ENCODE data around the gene HECTD4.

The HECTD4 gene

GRCh38 chr12:112375105-112375504 lies 7.1 kb downstream of the HECTD4 start:
- Histone ChIP-seq H3K9me3 (ENCODE audit: control insufficient read depth in 2 of 2, low read length in 2 of 2) (no peaks in the 10 kb centered on the region), H3K36me3 (ENCODE audit: control insufficient read depth in 2 of 2, insufficient read depth in 2 of 2, low read length in 2 of 2) (no peaks in the 10 kb centered on the region), H3K9ac (ENCODE audit: low read length in 2 of 2) (no peak overlapping the region), H3K27ac (ENCODE audit: low read length) (no peak overlapping the region), H3K27me3 (ENCODE audit: control insufficient read depth in 1 of 2, insufficient read depth in 2 of 2, low read length in 2 of 2) (no peaks in the 10 kb centered on the region), H3K4me3 (ENCODE audit: low read length in 2 of 2) (no peak overlapping the region), H3K4me1 (ENCODE audit: control insufficient read depth, insufficient read depth, low read length) (peaks cover 4% of the 10 kb centered on the region)

DNA sequence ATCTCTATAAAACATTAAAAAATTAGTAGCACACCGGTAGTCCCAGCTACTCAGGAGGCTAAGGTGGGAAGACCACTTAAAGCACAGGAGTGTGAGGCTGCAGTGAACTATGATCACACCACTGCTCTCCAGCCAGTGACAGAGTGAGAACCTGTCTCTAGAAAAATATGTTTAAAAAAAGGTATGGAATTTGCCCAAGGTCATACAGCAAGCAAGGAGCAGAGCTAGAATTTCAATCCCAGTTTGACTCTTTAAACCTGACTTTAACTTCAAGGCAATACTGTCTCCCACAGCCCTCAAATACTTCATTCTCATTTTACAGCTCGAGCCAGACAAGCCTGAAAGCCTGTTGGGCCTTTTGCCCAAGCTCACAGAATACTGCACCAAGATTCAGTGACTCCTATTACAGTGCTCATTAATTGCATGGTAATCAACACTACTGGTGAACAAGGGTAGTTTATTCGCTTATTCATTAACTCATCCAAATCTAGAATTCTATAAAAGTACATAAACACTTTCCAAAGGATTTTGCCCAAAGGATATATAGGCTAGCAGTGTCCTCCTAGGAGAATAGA lies 8.0 kb downstream of the HECTD4 start:
- Histone ChIP-seq H3K4me1 (ENCODE audit: control insufficient read depth, insufficient read depth, low read length) (peaks cover 4% of the 10 kb centered on the region), H3K9ac (ENCODE audit: low read length in 2 of 2) (no peak overlapping the region), H3K27me3 (ENCODE audit: control insufficient read depth in 1 of 2, insufficient read depth in 2 of 2, low read length in 2 of 2) (no peaks in the 10 kb centered on the region), H3K36me3 (ENCODE audit: control insufficient read depth in 2 of 2, insufficient read depth in 2 of 2, low read length in 2 of 2) (no peaks in the 10 kb centered on the region), H3K27ac (ENCODE audit: low read length) (no peak overlapping the region), H3K9me3 (ENCODE audit: control insufficient read depth in 2 of 2, low read length in 2 of 2) (no peaks in the 10 kb centered on the region), H3K4me3 (ENCODE audit: low read length in 2 of 2) (no peak overlapping the region)

DNA sequence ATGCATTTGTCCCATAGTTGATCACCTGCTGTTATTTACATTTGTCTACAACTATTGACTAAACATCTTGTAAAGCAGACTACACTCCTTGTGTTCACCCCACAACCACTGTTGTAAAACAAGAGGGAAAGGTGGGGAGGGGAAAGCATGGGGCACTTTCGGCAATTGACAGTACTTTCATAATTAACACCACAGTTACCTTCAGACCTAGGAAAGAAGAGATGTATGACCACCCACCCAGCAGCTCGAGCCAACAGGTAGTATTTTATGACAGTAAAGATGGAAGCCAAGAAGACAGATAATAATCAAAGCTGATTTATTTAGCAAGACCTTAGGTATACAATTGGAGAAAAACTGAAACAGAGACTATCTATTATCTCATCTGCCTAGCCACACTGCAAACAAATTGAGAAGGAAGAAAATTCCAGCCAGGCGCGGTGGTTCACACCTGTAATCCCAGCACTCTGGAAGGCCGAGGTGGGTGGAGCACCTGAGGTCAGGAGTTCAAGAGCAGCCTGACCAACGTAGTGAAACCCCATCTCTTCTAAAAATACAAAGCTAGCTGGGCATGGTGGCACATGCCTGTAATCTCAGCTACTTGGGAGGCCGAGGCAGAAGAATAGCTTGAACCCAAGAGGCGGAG lies 11.2 kb downstream of the HECTD4 start:
- Histone ChIP-seq H3K4me1 (ENCODE audit: control insufficient read depth, insufficient read depth, low read length) (peaks cover 8% of the 10 kb centered on the region), H3K36me3 (ENCODE audit: control insufficient read depth in 2 of 2, insufficient read depth in 2 of 2, low read length in 2 of 2) (no peaks in the 10 kb centered on the region), H3K27me3 (ENCODE audit: control insufficient read depth in 1 of 2, insufficient read depth in 2 of 2, low read length in 2 of 2) (no peaks in the 10 kb centered on the region), H3K27ac (ENCODE audit: low read length) (no peak overlapping the region), H3K9me3 (ENCODE audit: control insufficient read depth in 2 of 2, low read length in 2 of 2) (no peaks in the 10 kb centered on the region), H3K4me3 (ENCODE audit: low read length in 2 of 2) (no peak overlapping the region), H3K9ac (ENCODE audit: low read length in 2 of 2) (no peak overlapping the region)

- Histone ChIP-seq H3K4me3 (ENCODE audit: low read length in 2 of 2) (no peak overlapping the region), H3K27ac (ENCODE audit: low read length) (no peak overlapping the region), H3K36me3 (ENCODE audit: control insufficient read depth in 2 of 2, insufficient read depth in 2 of 2, low read length in 2 of 2) (no peaks in the 10 kb centered on the region), H3K27me3 (ENCODE audit: control insufficient read depth in 1 of 2, insufficient read depth in 2 of 2, low read length in 2 of 2) (no peaks in the 10 kb centered on the region), H3K9me3 (ENCODE audit: control insufficient read depth in 2 of 2, low read length in 2 of 2) (no peaks in the 10 kb centered on the region), H3K4me1 (ENCODE audit: control insufficient read depth, insufficient read depth, low read length) (peaks cover 8% of the 10 kb centered on the region), H3K9ac (ENCODE audit: low read length in 2 of 2) (no peak overlapping the region)
Observed at GRCh38 chr12:112370199-112370598, 12.0 kb downstream of the HECTD4 start.

GRCh38 chr12:112368856-112369255 lies 13.4 kb downstream of the HECTD4 start:
- peak overlapping the region in 1 of 2 donors; percentile 55 for H3K4me3 ChIP-seq (ENCODE audit: low read length in 2 of 2)
- peak overlapping the region; percentile 55 for H3K27ac ChIP-seq (ENCODE audit: low read length)
- no peaks in the 10 kb centered on the region for H3K9me3 ChIP-seq (ENCODE audit: control insufficient read depth in 2 of 2, low read length in 2 of 2)
- peaks cover 4% of the 10 kb centered on the region for H3K4me1 ChIP-seq (ENCODE audit: control insufficient read depth, insufficient read depth, low read length)
- H3K27me3 ChIP-seq (ENCODE audit: control insufficient read depth in 1 of 2, insufficient read depth in 2 of 2, low read length in 2 of 2): no peaks in the 10 kb centered on the region
- no peaks in the 10 kb centered on the region for H3K36me3 ChIP-seq (ENCODE audit: control insufficient read depth in 2 of 2, insufficient read depth in 2 of 2, low read length in 2 of 2)
- H3K9ac ChIP-seq (ENCODE audit: low read length in 2 of 2): peak overlapping the region; percentile 44 to 47

GRCh38 chr12:112367965-112368364 lies 14.3 kb downstream of the HECTD4 start:
- no peaks in the 10 kb centered on the region for H3K9me3 ChIP-seq (ENCODE audit: control insufficient read depth in 2 of 2, low read length in 2 of 2)
- H3K27ac ChIP-seq (ENCODE audit: low read length): no peak overlapping the region
- H3K9ac ChIP-seq (ENCODE audit: low read length in 2 of 2): no peak overlapping the region

GRCh38 chr12:112362310-112362709 lies 19.9 kb downstream of the HECTD4 start:
- no peak overlapping the region for H3K4me3 ChIP-seq (ENCODE audit: low read length in 2 of 2)
- no peaks in the 10 kb centered on the region for H3K4me1 ChIP-seq (ENCODE audit: control insufficient read depth, insufficient read depth, low read length)
- no peaks in the 10 kb centered on the region for H3K9me3 ChIP-seq (ENCODE audit: control insufficient read depth in 2 of 2, low read length in 2 of 2)
- no peaks in the 10 kb centered on the region for H3K36me3 ChIP-seq (ENCODE audit: control insufficient read depth in 2 of 2, insufficient read depth in 2 of 2, low read length in 2 of 2)
- H3K9ac ChIP-seq (ENCODE audit: low read length in 2 of 2): no peak overlapping the region
- no peaks in the 10 kb centered on the region for H3K27me3 ChIP-seq (ENCODE audit: control insufficient read depth in 1 of 2, insufficient read depth in 2 of 2, low read length in 2 of 2)
- H3K27ac ChIP-seq (ENCODE audit: low read length): no peak overlapping the region

More at GRCh38 chr12:112367965-112368364, 14.3 kb downstream of the HECTD4 start:
- H3K4me1 ChIP-seq (ENCODE audit: control insufficient read depth, insufficient read depth, low read length): peaks cover 4% of the 10 kb centered on the region
- no peaks in the 10 kb centered on the region for H3K36me3 ChIP-seq (ENCODE audit: control insufficient read depth in 2 of 2, insufficient read depth in 2 of 2, low read length in 2 of 2)
- no peaks in the 10 kb centered on the region for H3K27me3 ChIP-seq (ENCODE audit: control insufficient read depth in 1 of 2, insufficient read depth in 2 of 2, low read length in 2 of 2)
- H3K4me3 ChIP-seq (ENCODE audit: low read length in 2 of 2): no peak overlapping the region

DNA sequence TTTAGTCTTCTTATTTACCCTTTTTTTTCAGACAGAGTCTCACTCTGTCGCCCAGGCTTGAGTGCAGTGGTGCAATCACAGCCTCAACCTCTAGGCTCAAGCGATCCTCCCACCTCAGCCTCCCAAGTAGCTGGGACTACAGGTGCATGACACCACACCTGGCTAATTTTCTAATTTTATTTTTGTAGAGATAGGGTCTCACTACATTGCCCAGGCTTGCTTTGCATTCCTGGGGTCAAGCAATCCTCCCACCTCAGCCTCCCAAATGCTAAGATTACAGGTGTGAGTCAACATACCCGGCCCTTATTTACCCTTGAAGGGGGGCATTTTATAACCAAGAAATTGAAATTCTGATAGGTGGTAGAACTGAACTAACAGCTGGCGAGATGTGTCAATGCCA lies 21.0 kb downstream of the HECTD4 start:
- Histone ChIP-seq H3K4me1 (ENCODE audit: control insufficient read depth, insufficient read depth, low read length) (no peaks in the 10 kb centered on the region), H3K4me3 (ENCODE audit: low read length in 2 of 2) (no peak overlapping the region), H3K9ac (ENCODE audit: low read length in 2 of 2) (no peak overlapping the region), H3K36me3 (ENCODE audit: control insufficient read depth in 2 of 2, insufficient read depth in 2 of 2, low read length in 2 of 2) (no peaks in the 10 kb centered on the region), H3K9me3 (ENCODE audit: control insufficient read depth in 2 of 2, low read length in 2 of 2) (no peaks in the 10 kb centered on the region), H3K27me3 (ENCODE audit: control insufficient read depth in 1 of 2, insufficient read depth in 2 of 2, low read length in 2 of 2) (no peaks in the 10 kb centered on the region), H3K27ac (ENCODE audit: low read length) (no peak overlapping the region)

- no peak overlapping the region for H3K27ac ChIP-seq (ENCODE audit: low read length)
- H3K36me3 ChIP-seq (ENCODE audit: control insufficient read depth in 2 of 2, insufficient read depth in 2 of 2, low read length in 2 of 2): no peaks in the 10 kb centered on the region
- H3K4me1 ChIP-seq (ENCODE audit: control insufficient read depth, insufficient read depth, low read length): no peaks in the 10 kb centered on the region
- H3K27me3 ChIP-seq (ENCODE audit: control insufficient read depth in 1 of 2, insufficient read depth in 2 of 2, low read length in 2 of 2): no peaks in the 10 kb centered on the region
- H3K9ac ChIP-seq (ENCODE audit: low read length in 2 of 2): no peak overlapping the region
- no peaks in the 10 kb centered on the region for H3K9me3 ChIP-seq (ENCODE audit: control insufficient read depth in 2 of 2, low read length in 2 of 2)
- H3K4me3 ChIP-seq (ENCODE audit: low read length in 2 of 2): no peak overlapping the region
Observed at GRCh38 chr12:112359290-112359689, 22.9 kb downstream of the HECTD4 start.

DNA sequence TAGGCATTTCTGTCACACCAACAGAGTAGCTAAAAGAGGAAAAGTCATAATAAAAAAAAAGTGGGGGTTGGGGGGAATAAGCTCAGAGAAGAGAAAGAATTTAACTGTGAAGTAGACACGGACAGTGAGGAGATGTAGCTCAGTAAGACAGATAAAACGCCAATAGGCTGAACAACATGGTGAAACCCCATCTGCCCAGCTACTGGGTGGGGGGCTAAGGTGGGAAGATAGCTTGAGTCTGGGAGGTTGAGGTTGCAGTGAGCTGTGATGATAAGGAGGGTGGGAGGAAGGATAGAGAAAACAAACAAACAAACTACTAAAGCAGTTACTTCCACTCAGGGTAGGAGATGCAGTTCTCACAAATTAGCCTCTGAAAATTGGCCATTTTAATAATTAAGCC lies 25.0 kb downstream of the HECTD4 start:
- Histone ChIP-seq H3K4me1 (ENCODE audit: control insufficient read depth, insufficient read depth, low read length) (no peaks in the 10 kb centered on the region), H3K27me3 (ENCODE audit: control insufficient read depth in 1 of 2, insufficient read depth in 2 of 2, low read length in 2 of 2) (no peaks in the 10 kb centered on the region), H3K9ac (ENCODE audit: low read length in 2 of 2) (no peak overlapping the region)

DNA sequence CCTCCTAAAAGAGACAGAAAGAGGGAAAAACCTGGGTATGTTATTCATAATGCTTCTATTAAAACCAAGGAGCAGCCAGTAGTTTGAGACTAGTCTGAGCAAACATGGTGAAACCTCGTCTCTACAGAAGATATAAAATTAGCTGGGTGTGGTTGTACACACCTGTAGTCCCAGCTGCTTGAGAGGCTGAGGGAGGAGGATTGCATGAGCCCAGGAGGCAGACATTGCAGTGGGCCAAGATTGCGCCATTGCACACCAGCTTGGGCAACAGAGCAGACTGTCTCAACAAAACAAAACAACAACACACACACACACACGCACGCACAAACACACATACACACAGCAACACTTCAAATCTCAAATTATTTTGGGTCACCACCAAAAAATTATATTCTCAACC lies 27.8 kb downstream of the HECTD4 start:
- Histone ChIP-seq H3K4me3 (ENCODE audit: low read length in 2 of 2) (no peak overlapping the region), H3K9ac (ENCODE audit: low read length in 2 of 2) (no peak overlapping the region), H3K9me3 (ENCODE audit: control insufficient read depth in 2 of 2, low read length in 2 of 2) (no peaks in the 10 kb centered on the region), H3K4me1 (ENCODE audit: control insufficient read depth, insufficient read depth, low read length) (no peaks in the 10 kb centered on the region), H3K27ac (ENCODE audit: low read length) (no peak overlapping the region), H3K36me3 (ENCODE audit: control insufficient read depth in 2 of 2, insufficient read depth in 2 of 2, low read length in 2 of 2) (no peaks in the 10 kb centered on the region), H3K27me3 (ENCODE audit: control insufficient read depth in 1 of 2, insufficient read depth in 2 of 2, low read length in 2 of 2) (no peaks in the 10 kb centered on the region)

More for the DNA sequence above, 25.0 kb downstream of the HECTD4 start:
- Histone ChIP-seq H3K9me3 (ENCODE audit: control insufficient read depth in 2 of 2, low read length in 2 of 2) (no peaks in the 10 kb centered on the region), H3K27ac (ENCODE audit: low read length) (no peak overlapping the region), H3K36me3 (ENCODE audit: control insufficient read depth in 2 of 2, insufficient read depth in 2 of 2, low read length in 2 of 2) (no peaks in the 10 kb centered on the region), H3K4me3 (ENCODE audit: low read length in 2 of 2) (no peak overlapping the region)
